MCF 10A (cell line): Measurements from ENCODE around the gene GAS7. TPM values are rescaled to one million over a fixed set of nuclear protein-coding genes. Genes with fewer than 3 reads are reported as not detected.

Source experiments
- BruUV-seq: library from RNA; stranded (reverse); fragments of 400-500 nt; replicated peaks from 2 replicates; lab custom pipeline; 2021; lab: Mats Ljungman, UMichigan
- CTCF ChIA-PET: fragments of 300-600 bp; sonication (Branson Sonifier 250); formaldehyde crosslinking; extraction: SDS; loops from one replicate; lab custom pipeline; 2021; ENCODE audit warnings: antibody characterized with exemption, inconsistent platforms; lab: Yijun Ruan, JAX
- POLR2A ChIA-PET: fragments of 300-600, 350-650 bp; sonication (Branson Sonifier 250); formaldehyde crosslinking; extraction: SDS; loops from one replicate; lab custom pipeline; 2020; ENCODE audit warnings: antibody characterized with exemption, inconsistent platforms; lab: Yijun Ruan, JAX
- DNase-seq: peaks from one replicate; pipeline ENCODE4 v3.0.0-alpha.2; 2018; ENCODE audit not compliant: unreplicated experiment
- H3K27ac Mint-ChIP-seq: one replicate; pipeline ENCODE4 v1.8.0; 2022; ENCODE audit warnings: mild to moderate bottlenecking, low read depth, mixed read lengths; ENCODE audit not compliant: unreplicated experiment
- H3K27me3 Mint-ChIP-seq: one replicate; pipeline ENCODE4 v1.8.0; 2022; ENCODE audit warnings: mixed read lengths; ENCODE audit not compliant: insufficient read depth, unreplicated experiment
- H3K36me3 Mint-ChIP-seq: one replicate; pipeline ENCODE4 v1.8.0; 2022; ENCODE audit warnings: mild to moderate bottlenecking, moderate library complexity, mixed read lengths; ENCODE audit not compliant: insufficient read depth, unreplicated experiment
- H3K4me1 Mint-ChIP-seq: one replicate; pipeline ENCODE4 v1.8.0; 2022; ENCODE audit warnings: mixed read lengths; ENCODE audit not compliant: insufficient read depth, unreplicated experiment
- H3K4me3 Mint-ChIP-seq: one replicate; pipeline ENCODE4 v1.8.0; 2022; ENCODE audit warnings: mild to moderate bottlenecking, moderate library complexity, mixed read lengths; ENCODE audit not compliant: unreplicated experiment
- H3K9me3 Mint-ChIP-seq: one replicate; pipeline ENCODE4 v1.8.0; 2022; ENCODE audit warnings: mixed read lengths; ENCODE audit not compliant: unreplicated experiment
- CTCF ChIP-seq: fragments of 200-600 bp; IDR thresholded peaks from one replicate; pipeline ENCODE4 v1.8.0; 2022; ENCODE audit warnings: antibody characterized with exemption, mild to moderate bottlenecking; ENCODE audit not compliant: unreplicated experiment
- intact Hi-C: fragments of 100-400 bp; cut with micrococcal nuclease; formaldehyde crosslinking; loops from 2 replicates; pipeline ENCODE4 v1.14.1; 2022
- total RNA-seq: library from RNA; stranded (reverse); gene quantifications from 2 replicates; pipeline ENCODE4 v1.2.3, GENCODE V29; 2022

The GAS7 gene
- total RNA-seq, 1 experiment from 2014 or later: not detected

- DNase-seq: peak; percentile 61
- H3K9me3 Mint-ChIP-seq: no peaks in the 10 kb centered on the region
- no TSS peak for BruUV-seq
- no peaks in the 10 kb centered on the region for H3K27me3 Mint-ChIP-seq
- POLR2A ChIA-PET: no interaction called here
- H3K27ac Mint-ChIP-seq: no peak overlapping the region
- no peak overlapping the region for H3K4me3 Mint-ChIP-seq
- no peak for TF ChIP-seq CTCF
- no peaks in the 10 kb centered on the region for H3K4me1 Mint-ChIP-seq
- no peaks in the 10 kb centered on the region for H3K36me3 Mint-ChIP-seq
- intact Hi-C loops: no loop called here
- CTCF ChIA-PET: no interaction called here
Measured at GRCh38 chr17:10210151-10210574, 11.8 kb upstream of the GAS7 start.

- ChIA-PET POLR2A (interaction anchor here (0.7 kb wide), 1 partner anchor 453 kb away, joined by 3 read pairs; no protein-coding TSS in a partner anchor), CTCF (interaction anchor here (0.6 to 0.7 kb wide), 2 partner anchors 201 to 283 kb away, joined by 3 to 6 read pairs; no protein-coding TSS in a partner anchor)
- no TSS peak for BruUV-seq
- no peaks in the 10 kb centered on the region for H3K4me1 Mint-ChIP-seq
- H3K27ac Mint-ChIP-seq: no peak overlapping the region
- H3K9me3 Mint-ChIP-seq: no peaks in the 10 kb centered on the region
- no peak for DNase-seq
- no peak for TF ChIP-seq CTCF
- H3K36me3 Mint-ChIP-seq: no peaks in the 10 kb centered on the region
- intact Hi-C loops: no loop called here
- H3K4me3 Mint-ChIP-seq: no peak overlapping the region
- H3K27me3 Mint-ChIP-seq: no peaks in the 10 kb centered on the region
Measured at GRCh38 chr17:10208604-10209193, 10.3 kb upstream of the GAS7 start.

GRCh38 chr17:10207153-10207552, 8.7 kb upstream of the GAS7 start:
- TF ChIP-seq CTCF: no peak

GRCh38 chr17:10205549-10206185, 7.3 kb upstream of the GAS7 start:
- no peak for DNase-seq
- Mint-ChIP-seq H3K27ac (no peak overlapping the region), H3K4me3 (no peak overlapping the region), H3K9me3 (no peaks in the 10 kb centered on the region), H3K27me3 (no peaks in the 10 kb centered on the region), H3K4me1 (no peaks in the 10 kb centered on the region), H3K36me3 (no peaks in the 10 kb centered on the region)
- intact Hi-C loops: no loop called here
- ChIA-PET CTCF (no interaction called here), POLR2A (no interaction called here)
- no TSS peak for BruUV-seq
- no peak for TF ChIP-seq CTCF

More at GRCh38 chr17:10207153-10207552, 8.7 kb upstream of the GAS7 start:
- no peak for DNase-seq
- no peaks in the 10 kb centered on the region for H3K36me3 Mint-ChIP-seq
- H3K27me3 Mint-ChIP-seq: no peaks in the 10 kb centered on the region
- no peaks in the 10 kb centered on the region for H3K9me3 Mint-ChIP-seq
- H3K4me3 Mint-ChIP-seq: no peak overlapping the region
- POLR2A ChIA-PET: no interaction called here
- intact Hi-C loops: no loop called here
- no TSS peak for BruUV-seq
- H3K4me1 Mint-ChIP-seq: no peaks in the 10 kb centered on the region
- CTCF ChIA-PET: no interaction called here
- no peak overlapping the region for H3K27ac Mint-ChIP-seq
